Islet precursor cell (in vitro differentiated cells): ENCODE results near the gene IL22RA1.
A peak's percentile ranks its signal among the peaks of the same experiment; 100 is the strongest.

Experiments
- DNase-seq: peaks from one replicate; pipeline ENCODE4 v3.0.0-alpha.2; 2018

The IL22RA1 gene

GRCh38 chr1:24136956-24137539, 5.9 kb downstream of the IL22RA1 start:
- DNase-seq: no peak

DNA sequence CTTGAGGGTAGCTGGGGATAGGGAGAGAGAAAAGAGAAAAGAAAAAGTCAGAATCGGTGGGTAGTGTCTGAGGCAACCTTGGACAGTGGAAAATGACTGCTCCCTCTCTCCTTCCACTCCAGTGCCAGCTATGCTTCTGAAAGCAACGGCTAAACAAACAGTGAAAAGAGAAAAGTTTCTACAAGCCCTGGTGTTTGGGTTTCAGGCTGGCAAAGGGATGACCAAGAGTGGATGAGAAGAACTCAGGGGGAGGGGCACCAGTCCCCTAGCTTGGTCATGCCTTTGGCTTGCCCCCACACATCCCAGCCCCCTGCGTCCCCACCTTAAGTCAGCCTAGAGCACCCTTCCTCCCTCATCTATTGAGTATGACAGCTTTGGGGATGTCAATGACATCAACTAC, 8.6 kb downstream of the IL22RA1 start:
- DNase-seq: no peak

- no peak for DNase-seq
Measured at GRCh38 chr1:24133819-24134218, 9.1 kb downstream of the IL22RA1 start.

GRCh38 chr1:24130385-24130784, 12.6 kb downstream of the IL22RA1 start:
- no peak for DNase-seq

GRCh38 chr1:24127801-24128363, 15.1 kb downstream of the IL22RA1 start:
- DNase-seq: peak; percentile 44

- no peak for DNase-seq
Measured at GRCh38 chr1:24127134-24127800, 15.7 kb downstream of the IL22RA1 start.

DNA sequence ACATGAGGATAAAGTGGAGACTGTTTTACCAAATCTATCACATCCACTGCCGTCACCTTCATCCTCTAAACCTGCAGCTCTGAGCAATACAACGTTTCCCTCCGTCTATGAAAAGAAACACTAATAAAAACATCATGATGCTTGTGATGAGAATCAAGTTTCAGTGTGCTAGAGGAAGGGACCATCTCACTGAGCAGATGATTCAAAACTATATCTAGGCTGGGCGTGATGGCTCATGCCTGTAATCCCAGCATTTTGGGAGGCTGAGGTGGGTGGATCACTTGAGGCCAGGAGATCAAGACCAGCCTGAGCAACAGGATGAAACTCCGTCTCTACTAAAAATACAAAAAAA, 16.3 kb downstream of the IL22RA1 start:
- DNase-seq: no peak

DNA sequence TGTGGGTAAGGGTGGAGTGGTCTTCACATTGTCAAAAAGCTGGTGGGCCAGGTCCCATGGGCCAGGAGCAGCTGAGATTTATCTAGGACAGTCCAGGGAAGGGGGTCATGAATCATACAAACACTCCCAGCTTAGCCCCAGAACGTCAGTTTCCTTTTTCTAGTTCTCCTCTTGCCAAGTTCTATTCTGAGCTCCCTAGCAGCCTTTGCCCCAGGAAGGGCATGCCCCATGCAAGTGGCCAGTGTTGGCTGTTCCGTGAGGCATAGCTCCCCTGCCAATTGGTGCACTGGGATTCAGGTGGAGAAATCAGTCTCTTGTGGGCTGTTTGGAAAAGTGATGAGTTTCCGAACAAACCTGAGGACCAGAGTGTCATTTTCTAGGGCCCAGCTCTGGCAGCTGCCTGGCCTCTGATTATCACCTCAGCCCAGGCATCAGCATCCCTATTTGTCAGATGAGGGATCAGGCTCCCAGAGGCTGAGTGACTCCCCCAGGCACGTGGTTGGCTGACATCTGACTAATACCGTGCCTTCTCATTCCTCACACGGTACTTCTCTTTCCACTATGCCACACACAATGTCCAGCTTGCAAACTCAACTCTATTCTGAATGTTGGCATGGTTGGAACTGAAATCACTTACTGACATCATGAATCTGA, 16.8 kb downstream of the IL22RA1 start:
- DNase-seq: peak; percentile 46

DNA sequence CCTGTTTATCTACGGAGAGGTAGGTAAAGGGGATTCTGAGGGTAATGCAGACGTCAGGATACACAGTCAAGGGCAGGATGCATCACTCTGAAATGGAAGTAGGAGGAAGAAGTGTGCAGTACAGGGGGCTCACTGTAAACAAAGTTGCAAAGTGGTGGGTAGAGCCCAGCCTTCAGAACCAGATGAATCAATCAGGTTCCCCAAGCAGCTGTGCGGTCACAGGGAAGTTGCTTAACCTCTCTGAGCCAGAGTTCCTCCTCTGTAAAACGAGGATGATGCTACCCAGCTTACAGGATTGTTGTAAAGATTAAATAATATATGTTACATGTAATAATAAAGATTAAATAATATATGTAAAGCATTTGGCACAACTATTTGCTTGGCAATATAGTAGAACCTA, 17.5 kb downstream of the IL22RA1 start:
- DNase-seq: no peak

GRCh38 chr1:24124980-24125379, 18.0 kb downstream of the IL22RA1 start:
- DNase-seq: no peak

DNA sequence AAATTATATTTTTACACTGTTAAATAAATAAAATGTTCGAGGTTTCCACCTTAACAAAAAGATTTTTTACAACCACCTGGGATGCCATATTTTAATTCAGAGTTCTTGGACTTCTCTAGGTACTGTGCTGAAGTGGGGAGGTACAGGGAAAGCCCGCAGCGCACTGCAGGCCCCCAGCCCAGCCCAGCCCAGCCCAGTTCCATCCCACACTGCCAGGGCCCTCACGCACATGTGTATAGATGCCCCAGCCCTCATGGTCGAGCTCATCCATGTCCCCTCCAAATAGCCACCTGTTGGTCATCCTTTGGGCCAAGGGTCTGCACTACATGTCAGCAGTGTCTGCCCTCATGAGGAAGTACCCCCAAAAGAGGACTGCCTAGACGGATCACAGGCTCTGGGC, 19.3 kb downstream of the IL22RA1 start:
- no peak for DNase-seq

DNA sequence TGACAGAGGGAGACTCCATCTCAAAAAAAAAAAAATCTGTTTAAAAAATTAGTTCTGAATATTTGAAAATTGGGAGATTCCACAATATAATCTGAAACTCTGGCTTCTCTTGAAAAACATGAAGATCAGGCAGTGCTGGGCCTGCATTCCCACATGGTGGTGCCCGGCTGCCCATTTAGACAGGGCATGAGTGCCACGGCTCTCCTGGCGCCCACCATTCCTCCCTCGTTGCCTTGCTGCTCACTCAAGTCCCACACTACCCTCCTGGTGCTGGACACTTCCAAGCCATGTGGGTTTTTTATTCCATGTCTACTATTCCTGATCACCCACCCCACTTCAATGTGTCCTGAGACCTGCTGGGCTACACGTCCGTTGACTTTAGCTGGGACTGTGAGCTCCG, 20.2 kb downstream of the IL22RA1 start:
- no peak for DNase-seq

GRCh38 chr1:24121406-24121805, 21.5 kb downstream of the IL22RA1 start:
- DNase-seq: no peak

GRCh38 chr1:24120965-24121364, 22.0 kb downstream of the IL22RA1 start:
- no peak for DNase-seq

GRCh38 chr1:24119859-24120756, 22.8 kb downstream of the IL22RA1 start:
- DNase-seq: peak; percentile 74

DNA sequence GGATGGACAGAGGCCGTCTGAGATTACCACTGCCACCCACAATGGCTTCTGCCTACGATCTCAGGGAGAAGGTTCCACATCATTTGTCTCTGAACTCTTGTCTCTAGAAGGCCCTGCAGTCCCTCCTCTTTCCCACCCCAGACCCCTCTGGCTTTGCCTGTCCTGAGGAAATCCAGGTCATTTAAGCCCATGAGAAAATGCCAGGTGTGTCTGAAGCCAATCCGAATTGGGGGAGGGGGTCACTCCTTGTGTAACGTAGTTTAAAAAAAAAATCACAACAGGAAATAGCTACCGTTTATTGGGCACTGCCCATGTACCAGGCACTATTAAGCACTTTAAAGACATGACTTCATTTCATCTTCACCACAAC, 23.5 kb downstream of the IL22RA1 start:
- DNase-seq: no peak

- DNase-seq: no peak
Measured at GRCh38 chr1:24118410-24119242, 24.3 kb downstream of the IL22RA1 start.

DNA sequence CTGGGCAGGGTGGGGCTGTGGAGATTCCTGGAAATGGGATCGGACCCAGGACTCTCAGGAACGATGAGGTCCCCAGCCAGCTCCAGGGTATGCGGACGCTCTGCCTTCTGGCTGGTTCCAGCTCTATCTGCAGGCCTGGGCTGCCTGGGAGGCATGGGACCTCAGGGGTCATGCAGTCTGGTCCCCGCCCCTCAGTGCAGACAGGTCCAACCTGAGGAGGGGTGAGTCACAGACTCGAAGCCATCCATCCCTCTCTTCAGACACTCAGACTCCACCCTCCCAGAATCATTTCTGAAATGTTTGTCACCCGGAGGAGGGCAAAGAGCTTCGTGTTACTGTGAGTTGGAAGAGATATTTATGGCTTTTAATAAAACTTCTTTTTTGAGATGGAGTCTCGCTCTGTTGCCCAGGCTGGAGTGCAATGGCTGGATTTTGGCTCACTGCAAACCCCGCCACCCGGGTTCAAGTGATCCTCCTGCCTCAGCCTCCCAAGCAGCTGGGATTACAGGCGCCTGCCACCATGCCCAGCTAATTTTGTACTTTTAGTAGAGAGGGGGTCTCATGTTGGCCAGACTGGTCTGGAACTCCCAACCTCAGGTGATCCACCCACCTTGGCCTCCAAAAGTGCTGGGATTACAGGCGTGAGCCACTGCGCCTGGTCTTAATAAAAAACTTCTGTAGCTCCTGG, 25.1 kb downstream of the IL22RA1 start:
- peak; percentile 89 for DNase-seq

- DNase-seq: no peak
Measured at GRCh38 chr1:24117132-24117531, 25.8 kb downstream of the IL22RA1 start.

DNA sequence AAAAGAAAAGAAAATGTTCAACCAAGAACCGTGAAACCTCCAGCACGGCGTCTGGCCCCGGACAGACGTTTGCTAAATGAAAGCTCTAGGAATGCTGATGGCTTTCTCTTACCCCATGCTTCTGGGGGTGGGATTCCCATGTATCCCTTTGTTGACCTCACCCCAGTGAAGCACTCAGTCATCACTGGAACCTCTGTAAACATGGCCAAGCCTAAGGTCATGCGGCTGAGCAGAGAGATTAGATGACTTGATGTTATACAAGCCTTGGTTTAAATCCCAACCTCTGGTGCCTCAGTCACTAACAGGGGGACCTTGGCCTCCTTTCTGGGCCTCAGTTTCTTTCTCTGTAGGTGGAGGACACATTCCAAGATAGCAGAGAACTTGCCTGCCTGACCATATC, 28.2 kb downstream of the IL22RA1 start:
- no peak for DNase-seq

DNA sequence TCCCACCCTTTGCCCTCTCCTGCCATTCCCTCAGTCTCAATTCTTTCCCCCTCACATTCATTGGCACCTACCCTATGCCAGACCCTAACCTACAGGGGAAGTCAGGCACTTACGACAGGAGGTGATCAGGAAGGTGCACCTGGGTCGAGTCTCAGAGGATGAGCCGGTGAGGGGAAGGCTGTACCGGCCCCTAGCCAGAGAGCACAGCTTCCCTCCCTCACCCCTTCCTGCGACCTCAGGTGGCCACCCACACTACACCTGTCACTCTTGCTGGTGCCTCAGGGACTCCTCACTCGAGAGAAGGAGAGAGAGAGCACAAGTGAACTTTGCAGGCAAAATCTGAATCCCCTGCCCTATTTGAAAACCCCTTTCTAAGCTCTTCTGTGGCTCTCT, 29.3 kb downstream of the IL22RA1 start:
- DNase-seq: no peak
